HG03442 (cell line): ENCODE data around the gene B3GALT4.
A peak's percentile ranks its signal among the peaks of the same experiment; 100 is the strongest.

ENCODE experiments used
- ATAC-seq: cut with Tn5 transposase; IDR thresholded peaks from one replicate; pipeline ENCODE4 v1.9.1; 2021; ENCODE audit warnings: mild to moderate bottlenecking, moderate library complexity; ENCODE audit not compliant: unreplicated experiment

B3GALT4 gene

GRCh38 chr6:33313709-33314514, 37.0 kb downstream of the B3GALT4 start, which contains the start of gene TAPBP:
TAPBP (minus strand) TSS chr6:33314078; CDS start chr6:33314041, 37 bp downstream.
- peak; percentile 32 for ATAC-seq

DNA sequence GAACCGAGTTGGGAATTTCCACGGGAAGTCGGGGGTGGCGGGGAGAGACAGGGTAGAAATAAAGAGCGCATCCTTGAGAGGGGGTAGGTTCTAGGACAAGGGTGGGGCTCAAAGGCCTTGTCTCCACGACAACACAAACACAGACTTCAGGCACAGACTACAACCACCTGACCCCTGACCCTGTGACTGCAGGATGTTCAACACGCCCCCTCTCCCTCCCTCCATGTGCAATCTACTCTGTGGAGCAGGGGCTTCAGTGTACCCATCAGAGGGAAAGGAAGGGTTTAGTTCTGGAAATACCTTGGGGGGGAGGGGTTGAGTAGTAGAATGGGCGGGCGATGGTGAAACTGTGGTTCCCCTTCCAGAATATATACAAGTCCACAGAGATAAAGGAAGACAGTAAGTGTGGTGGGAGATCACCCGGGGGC, 37.6 kb downstream of the B3GALT4 start:
- ATAC-seq, result no peak

- no peak for ATAC-seq
Measured at GRCh38 chr6:33314943-33315792, 38.2 kb downstream of the B3GALT4 start.

DNA sequence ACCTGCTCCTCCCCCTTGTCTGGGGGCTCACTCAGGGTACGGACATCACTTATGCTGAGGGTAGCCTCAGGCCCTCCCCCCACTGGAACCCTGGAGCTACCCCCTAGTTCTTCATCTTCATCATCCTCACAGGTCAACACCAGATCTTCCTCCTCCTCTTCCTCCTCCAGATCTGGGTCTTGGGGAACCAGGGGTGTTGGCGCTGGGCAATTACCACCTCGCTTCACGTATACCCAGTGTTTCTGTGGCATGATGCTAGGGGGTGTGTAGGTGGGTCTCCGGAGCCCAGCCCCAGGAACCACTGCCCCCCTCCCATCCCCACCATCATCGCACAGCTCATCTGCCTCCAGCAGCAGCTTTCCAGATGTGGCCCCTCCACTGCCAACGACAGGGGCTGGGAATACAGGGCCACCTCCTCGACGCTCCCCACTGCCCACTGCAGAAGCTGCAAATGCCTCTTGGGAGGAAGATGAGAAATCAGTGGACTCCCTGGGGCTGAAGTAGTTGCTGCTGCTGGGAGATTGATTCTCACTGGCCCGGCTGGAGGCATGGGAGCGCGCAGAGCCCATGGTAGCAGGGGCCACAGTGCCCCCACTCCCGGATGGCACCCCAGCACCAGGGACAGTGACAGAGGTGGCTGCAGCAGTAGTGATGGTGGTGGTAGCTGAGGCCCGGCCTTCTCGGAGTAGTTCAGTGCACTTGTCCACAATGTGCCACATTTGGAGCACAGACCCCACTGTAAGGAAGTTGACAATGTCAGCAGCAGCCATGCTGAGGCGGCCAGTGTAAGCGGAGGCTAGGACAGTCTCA, 39.1 kb downstream of the B3GALT4 start:
- no peak for ATAC-seq

DNA sequence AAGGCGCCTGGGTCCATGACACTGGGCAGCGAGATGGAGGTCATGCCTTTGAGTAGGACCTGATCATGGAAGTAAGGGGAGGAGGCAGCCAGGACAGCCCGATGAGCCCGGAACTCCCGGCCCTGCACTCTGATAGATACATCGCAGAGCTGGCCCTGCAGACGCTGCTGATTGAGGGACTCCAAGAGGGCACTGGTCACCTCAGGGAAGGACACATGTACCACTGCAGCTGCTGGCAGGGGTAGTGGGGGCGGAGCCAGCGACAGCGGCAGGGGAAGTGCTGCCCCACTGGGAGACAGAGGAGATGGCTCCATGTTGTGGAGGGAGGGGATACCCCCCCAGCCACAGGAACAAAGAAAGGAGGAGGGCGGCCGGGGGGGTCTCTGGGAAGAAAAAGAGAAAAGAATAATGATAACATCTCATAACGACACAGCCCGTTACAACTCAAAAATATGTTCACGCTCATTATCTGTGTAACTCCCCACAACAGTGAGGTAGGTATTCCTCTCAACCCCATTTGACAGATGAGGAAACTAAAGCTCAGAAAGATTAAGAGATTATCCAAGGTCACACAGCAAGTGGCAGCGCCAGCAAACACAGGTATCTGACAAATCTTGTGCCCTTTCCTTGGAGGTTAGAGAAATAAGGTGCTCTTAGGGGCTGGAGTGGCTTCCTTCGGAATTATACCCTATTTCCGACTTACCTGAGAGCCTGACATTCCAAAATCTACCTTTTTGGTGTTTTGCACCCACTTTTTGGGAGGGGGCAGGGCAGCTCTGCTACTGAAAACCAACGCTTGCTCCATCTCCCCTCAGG, 39.9 kb downstream of the B3GALT4 start:
- ATAC-seq, result no peak

GRCh38 chr6:33317419-33317668, 40.4 kb downstream of the B3GALT4 start:
- no peak for ATAC-seq

DNA sequence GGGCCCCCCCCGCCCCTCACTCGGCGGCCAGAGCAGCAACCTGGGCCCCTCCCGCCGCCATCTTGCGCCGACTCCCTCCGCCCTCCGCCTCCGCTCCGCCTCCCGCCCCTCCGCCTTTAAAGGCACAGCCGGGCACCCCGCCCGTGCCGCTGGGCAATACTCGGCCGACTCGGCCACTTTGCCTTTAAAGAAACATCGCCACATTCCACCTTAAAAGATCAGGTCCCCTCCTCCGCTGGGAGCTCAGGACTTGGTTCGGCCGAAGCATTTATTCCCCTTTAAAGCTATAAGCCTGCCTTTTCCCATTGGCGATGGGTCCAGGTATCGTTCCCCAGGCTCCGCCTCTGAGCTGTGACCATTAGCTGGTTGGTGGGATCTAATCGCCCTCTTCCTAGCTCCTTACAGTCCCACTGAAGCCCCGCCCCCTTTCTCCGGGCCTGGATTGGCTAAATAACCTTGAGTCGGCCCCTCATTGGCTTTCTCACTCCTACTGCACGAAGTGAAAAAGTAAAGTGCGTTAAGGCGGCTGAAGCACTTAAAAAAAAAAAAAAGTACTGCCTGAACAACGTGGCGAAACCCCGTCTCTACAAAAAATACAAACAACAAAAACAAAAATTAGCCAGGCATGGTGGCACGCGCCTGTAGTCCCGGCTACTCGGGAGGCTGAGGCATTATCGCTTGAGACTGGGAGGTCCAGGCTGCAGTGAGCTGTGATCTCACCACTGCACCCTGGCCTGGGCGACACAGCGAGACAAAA, 40.9 kb downstream of the B3GALT4 start, which contains the start of gene ZBTB22:
Gene ZBTB22 (minus strand): TSS at position 76 of the 757 bp plus-strand sequence. CDS start 828 bp downstream, outside the sequence.
- ATAC-seq, result peak; percentile 35

DNA sequence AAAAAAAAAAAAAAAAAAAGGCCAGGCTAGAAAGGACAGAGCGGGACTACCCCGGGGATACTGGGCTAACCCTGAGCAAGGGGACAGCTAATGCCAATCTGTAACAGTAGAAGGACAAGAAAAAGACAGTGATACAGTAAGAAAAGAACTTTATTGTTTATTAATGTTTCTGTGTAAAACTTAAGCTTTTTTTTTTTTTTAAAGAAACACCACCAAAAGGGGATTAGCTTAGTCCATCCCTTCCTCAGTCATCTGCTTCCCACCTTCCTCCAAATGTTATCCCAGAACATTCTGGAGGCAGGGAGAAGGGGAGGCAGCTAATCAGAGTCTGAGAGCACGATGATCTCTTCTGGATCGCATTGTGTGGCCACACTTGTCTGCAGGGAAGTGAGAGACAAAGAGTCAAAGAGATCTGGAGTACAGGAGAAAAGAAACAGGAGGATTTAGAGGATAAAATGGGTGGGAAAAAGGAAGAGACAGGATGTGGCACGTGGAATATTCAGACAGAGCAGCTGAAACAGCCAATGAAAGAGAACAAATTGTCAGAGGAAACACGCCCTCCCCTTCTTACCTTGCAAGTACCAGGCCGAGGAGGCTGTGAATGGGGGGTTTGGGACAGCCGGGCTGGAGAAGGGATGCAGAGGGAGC, 41.6 kb downstream of the B3GALT4 start:
- ATAC-seq, result no peak

GRCh38 chr6:33319939-33320314, 43.0 kb downstream of the B3GALT4 start:
- ATAC-seq, result no peak

GRCh38 chr6:33320315-33321181, 43.6 kb downstream of the B3GALT4 start:
- ATAC-seq, result no peak

GRCh38 chr6:33321227-33321626, 44.3 kb downstream of the B3GALT4 start:
- ATAC-seq, result no peak

- no peak for ATAC-seq
Measured at GRCh38 chr6:33323623-33323948, 46.7 kb downstream of the B3GALT4 start.

GRCh38 chr6:33324125-33324524, 47.2 kb downstream of the B3GALT4 start:
- no peak for ATAC-seq
